Ovary (tissue), 3 donors: ENCODE data around the gene RNF40.

ENCODE experiments used
- EP300 ChIP-seq: sonication (generic); formaldehyde crosslinking; IDR thresholded peaks from one replicate; pipeline ENCODE4 v1.6.1; 2017; ENCODE audit warnings: antibody characterized with exemption
- POLR2A ChIP-seq: fragments of 450-650 bp; IDR thresholded peaks from one replicate; pipeline ENCODE4 v1.6.1; 2017; ENCODE audit warnings: antibody characterized with exemption, mild to moderate bottlenecking, moderate library complexity
- TF ChIP-seq, protein P1 (sequence below), 3 donors: fragments of 450-650 bp in 2 of 3; fragments of 200-600 bp in 1 of 3; IDR thresholded peaks; one replicate each; pipeline versions ENCODE4 v1.5.1 to v1.8.0; 2016 to 2022; ENCODE audit warnings: antibody characterized with exemption in 3 of 3, mild to moderate bottlenecking in 1 of 3
- donor health status: DM: no; HTN: no; CAD: no.

DNA sequence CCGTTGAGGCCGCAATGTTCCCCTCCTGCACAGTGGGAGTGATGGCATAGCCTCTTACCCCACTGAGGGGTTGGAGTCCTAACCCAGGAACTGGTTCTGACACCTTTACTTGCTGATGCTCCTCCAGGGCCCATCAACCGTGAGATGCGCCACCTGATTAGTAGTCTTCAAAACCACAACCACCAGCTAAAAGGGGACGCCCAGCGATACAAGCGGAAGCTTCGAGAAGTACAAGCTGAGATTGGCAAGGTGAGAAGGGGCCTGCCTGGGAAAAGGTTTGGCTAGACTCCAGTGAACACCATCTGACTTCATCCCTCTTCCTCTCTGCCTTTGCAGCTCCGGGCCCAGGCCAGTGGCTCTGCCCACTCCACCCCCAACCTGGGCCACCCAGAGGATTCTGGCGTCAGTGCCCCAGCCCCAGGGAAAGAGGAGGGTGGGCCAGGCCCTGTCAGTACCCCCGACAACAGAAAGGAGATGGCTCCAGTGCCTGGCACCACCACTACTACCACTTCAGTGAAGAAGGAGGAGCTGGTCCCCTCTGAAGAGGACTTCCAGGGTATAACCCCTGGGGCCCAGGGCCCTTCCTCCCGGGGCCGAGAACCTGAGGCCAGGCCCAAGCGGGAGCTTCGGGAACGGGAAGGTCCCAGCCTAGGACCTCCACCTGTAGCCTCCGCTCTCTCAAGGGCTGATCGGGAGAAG lies 5.8 kb downstream of the RNF40 start:
- TF ChIP-seq, protein P1, sequence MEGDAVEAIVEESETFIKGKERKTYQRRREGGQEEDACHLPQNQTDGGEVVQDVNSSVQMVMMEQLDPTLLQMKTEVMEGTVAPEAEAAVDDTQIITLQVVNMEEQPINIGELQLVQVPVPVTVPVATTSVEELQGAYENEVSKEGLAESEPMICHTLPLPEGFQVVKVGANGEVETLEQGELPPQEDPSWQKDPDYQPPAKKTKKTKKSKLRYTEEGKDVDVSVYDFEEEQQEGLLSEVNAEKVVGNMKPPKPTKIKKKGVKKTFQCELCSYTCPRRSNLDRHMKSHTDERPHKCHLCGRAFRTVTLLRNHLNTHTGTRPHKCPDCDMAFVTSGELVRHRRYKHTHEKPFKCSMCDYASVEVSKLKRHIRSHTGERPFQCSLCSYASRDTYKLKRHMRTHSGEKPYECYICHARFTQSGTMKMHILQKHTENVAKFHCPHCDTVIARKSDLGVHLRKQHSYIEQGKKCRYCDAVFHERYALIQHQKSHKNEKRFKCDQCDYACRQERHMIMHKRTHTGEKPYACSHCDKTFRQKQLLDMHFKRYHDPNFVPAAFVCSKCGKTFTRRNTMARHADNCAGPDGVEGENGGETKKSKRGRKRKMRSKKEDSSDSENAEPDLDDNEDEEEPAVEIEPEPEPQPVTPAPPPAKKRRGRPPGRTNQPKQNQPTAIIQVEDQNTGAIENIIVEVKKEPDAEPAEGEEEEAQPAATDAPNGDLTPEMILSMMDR (IDR thresholded peaks at IDR 0.05) = no peak
- TF ChIP-seq POLR2A = no peak
- TF ChIP-seq EP300 = no peak
